ENCODE measurements around the gene SPPL3.
"Not testable (repeated sequence)": the region's sequence is repeated elsewhere in the genome, so short reads cannot be mapped to it uniquely, and the experiment has no call there.

DNA sequence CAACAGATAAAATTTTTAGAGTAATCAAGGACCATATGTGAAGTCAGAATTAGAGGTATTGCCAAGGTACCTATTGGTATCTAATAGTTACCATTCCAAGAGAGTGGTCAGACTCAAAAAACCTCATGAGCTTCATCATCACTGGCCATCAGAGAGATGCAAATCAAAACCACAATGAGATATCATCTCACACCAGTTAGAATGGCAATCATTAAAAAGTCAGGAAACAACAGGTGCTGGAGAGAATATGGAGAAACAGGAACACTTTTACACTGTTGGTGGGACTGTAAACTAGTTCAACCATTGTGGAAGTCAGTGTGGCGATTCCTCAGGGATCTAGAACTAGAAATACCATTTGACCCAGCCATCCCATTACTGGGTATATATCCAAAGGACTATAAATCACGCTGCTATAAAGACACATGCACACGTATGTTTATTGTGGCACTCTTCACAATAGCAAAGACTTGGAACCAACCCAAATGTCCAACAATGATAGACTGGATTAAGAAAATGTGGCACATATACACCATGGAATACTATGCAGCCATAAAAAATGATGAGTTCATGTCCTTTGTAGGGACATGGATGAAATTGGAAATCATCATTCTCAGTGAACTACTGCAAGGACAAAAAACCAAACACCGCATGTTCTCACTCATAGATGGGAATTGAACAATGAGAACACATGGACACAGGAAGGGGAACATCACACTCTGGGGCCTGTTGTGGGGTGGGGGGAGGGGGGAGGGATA, 65.4 kb downstream of the SPPL3 start:
- TF ChIP-seq, protein P1, sequence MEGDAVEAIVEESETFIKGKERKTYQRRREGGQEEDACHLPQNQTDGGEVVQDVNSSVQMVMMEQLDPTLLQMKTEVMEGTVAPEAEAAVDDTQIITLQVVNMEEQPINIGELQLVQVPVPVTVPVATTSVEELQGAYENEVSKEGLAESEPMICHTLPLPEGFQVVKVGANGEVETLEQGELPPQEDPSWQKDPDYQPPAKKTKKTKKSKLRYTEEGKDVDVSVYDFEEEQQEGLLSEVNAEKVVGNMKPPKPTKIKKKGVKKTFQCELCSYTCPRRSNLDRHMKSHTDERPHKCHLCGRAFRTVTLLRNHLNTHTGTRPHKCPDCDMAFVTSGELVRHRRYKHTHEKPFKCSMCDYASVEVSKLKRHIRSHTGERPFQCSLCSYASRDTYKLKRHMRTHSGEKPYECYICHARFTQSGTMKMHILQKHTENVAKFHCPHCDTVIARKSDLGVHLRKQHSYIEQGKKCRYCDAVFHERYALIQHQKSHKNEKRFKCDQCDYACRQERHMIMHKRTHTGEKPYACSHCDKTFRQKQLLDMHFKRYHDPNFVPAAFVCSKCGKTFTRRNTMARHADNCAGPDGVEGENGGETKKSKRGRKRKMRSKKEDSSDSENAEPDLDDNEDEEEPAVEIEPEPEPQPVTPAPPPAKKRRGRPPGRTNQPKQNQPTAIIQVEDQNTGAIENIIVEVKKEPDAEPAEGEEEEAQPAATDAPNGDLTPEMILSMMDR (IDR thresholded peaks at IDR 0.05) = not testable (repeated sequence)
- not testable (repeated sequence) for TF ChIP-seq POLR2A (IDR thresholded peaks at IDR 0.05)
